HTR-8/SVneo (cell line): ENCODE measurements around the gene ZDHHC12.
A peak's percentile ranks its signal among the peaks of the same experiment; 100 is the strongest.

Experiments
- DNase-seq: peaks from one replicate; pipeline ENCODE4 v3.0.0; 2011; ENCODE audit warnings: low spot score, mixed read lengths; ENCODE audit not compliant: insufficient read length
- FAIRE-seq: peaks from 2 replicates; lab custom pipeline; 2011; peaks lifted over from hg19 to GRCh38; lab: Jason Lieb, UNC

The ZDHHC12 gene

GRCh38 chr9:128689820-128690683 lies 33.9 kb downstream of the ZDHHC12 start:
- FAIRE-seq: no peak
- DNase-seq: no peak

DNA sequence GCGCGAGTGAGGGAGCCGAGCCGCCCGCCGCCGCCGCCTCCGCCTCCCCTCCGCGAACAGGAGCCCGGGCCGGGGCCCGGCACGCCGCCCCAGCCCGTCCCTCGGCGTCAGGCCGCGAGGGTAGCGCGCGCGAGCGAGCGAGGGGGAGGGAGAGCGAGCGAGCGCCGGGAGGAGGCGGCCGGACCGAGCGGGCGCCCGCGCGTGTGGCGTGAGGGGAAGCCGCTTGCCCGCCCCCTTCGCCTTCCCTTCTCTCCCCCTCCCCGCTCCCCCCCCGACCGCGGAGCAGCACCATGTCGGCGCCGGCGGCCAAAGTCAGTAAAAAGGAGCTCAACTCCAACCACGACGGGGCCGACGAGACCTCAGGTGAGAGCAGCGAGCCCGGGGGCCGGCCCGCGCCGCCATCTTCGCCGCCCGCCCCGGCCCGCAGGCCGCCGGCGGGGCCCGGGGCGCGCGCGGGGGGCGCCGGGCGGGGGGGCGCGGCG lies 34.6 kb downstream of the ZDHHC12 start:
- no peak for DNase-seq
- no peak for FAIRE-seq

- peak; percentile 93 for DNase-seq
- FAIRE-seq: no peak
These were observed 35.2 kb downstream of the ZDHHC12 start, which contains the start of gene SET for GRCh38 chr9:128688501-128689292. SET (plus strand) TSS chr9:128689222; CDS start chr9:128689583, 361 bp downstream.

DNA sequence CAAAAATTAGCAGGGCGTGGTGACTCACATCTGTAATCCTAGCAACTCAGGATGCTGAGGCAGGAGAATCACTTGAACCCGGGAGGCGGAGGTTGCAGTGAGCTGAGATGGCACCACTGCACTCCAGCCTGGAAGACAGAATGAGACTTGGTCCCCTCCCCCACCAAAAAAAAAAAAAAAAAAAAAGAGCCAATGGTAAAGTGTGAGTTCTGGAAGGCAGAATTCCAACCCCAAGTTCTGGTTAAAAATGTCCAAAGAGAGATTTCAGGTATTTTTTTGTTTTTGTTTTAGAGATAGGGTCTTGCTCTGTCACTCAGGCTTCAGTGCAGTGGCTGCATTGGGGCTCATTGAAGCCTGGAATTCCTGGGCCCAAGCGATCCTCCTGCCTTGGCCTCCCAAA lies 36.5 kb downstream of the ZDHHC12 start:
- no peak for FAIRE-seq
- no peak for DNase-seq

DNA sequence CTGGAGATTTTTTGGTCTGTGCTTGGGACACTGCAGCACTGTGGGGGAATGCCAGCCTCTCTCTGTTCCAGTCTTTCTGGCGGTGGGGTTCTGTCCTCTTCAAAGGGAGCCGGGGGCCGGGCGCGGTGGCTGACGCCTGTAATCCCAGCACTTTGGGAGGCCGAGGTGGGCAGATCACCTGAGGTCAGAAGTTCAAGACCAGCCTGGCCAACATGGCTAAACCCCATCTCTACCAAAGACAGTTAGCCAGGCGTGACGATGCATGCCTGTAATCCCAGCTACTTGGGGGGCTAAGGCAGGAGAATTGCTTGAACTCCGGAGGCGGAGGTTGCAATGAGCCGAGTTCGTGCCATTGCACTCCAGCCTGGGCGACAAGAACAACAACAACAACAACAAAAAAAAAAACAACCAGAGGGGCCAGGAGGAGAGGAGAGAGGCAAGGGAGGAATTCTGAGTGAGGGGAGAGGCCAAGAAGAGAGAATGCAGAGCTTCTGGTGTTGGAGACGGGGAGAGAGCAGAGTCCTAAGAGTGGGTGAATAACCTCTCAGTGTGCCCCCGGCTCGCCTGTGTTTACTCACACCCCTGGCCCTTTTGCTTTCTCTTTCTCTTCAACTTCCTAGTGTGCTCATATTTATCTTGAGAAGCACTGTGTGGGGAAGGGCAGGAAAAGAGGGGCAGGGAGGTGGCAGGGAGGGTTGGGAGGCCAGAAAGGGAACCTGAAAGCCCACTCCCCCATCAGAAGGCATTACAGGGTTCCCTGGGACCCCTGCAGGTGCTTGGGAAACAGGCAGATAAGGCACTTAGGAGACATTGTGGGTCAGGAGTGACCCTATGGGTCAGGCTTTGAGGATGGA lies 38.1 kb downstream of the ZDHHC12 start:
- FAIRE-seq (no peak), DNase-seq (no peak)

GRCh38 chr9:128684325-128685199 lies 39.4 kb downstream of the ZDHHC12 start:
- DNase-seq (peak; percentile 74), FAIRE-seq (no peak)

DNA sequence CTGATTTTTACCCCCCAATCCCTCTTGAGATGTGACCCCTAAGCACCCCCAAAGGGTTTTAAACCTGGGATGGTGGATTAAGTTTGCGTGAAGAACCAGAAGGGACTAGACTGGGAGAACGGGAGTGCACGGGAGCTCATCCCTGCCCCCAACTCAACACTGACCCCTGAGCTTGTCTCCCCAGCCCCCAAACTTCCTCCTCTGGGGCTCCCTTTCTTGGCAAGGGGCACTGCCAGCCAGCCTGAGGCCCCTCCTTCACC lies 39.9 kb downstream of the ZDHHC12 start:
- FAIRE-seq (no peak), DNase-seq (no peak)

- FAIRE-seq (no peak), DNase-seq (no peak)
These were observed 40.4 kb downstream of the ZDHHC12 start for GRCh38 chr9:128683340-128684064.

- FAIRE-seq (no peak), DNase-seq (no peak)
These were observed 46.1 kb downstream of the ZDHHC12 start for GRCh38 chr9:128677794-128678193.

DNA sequence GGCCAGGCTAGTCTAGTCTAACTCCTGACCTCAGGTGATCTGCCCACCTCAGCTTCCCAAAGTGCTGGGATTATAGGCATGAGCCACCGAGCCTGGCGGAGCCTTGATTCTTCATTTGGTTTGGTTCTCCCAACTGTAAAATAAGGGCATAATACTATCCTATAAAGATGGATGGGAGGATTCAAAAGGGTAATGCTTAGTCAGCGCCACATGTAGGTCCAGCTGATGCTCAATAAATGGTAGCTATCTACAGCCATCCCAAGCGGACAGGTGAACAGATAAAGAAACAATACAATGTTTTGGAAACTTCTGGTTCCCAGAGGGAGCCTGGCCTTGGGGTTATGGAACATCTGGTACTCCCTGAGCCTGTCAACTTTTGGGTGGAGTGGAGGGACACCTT lies 48.5 kb downstream of the ZDHHC12 start:
- no peak for DNase-seq
- FAIRE-seq: no peak
